GM23338 (cell line): ENCODE measurements around the gene CYP3A4. TPM values are rescaled to one million over a fixed set of nuclear protein-coding genes. Genes with fewer than 3 reads are reported as not detected.
A peak's percentile ranks its signal among the peaks of the same experiment; 100 is the strongest.

Source experiments
- ATAC-seq: fragments of 200-7000 bp; cut with Tn5 transposase; 3 replicates; pipeline ENCODE4 v1.9.1; 2020
- DNase-seq: peaks from one replicate; pipeline ENCODE4 v3.0.0-alpha.2; 2015; ENCODE audit warnings: low spot score
- H2AFZ ChIP-seq: fragments of 200-600 bp; sonication (generic); 2 replicates; pipeline ENCODE4 v1.8.0; 2016; ENCODE audit warnings: antibody characterized with exemption, mild to moderate bottlenecking, moderate library complexity
- H3F3A ChIP-seq: fragments of 200-600 bp; sonication (generic); replicated peaks from 2 replicates; pipeline ENCODE4 v1.8.0; 2017; ENCODE audit warnings: antibody characterized with exemption, mixed run types, low read depth
- H3K27ac ChIP-seq: fragments of 200-600 bp; sonication (generic); 2 replicates; pipeline ENCODE4 v1.6.1; 2016; ENCODE audit warnings: low read depth
- H3K27me3 ChIP-seq: fragments of 200-600 bp; sonication (generic); 2 replicates; pipeline ENCODE4 v1.8.0; 2016; ENCODE audit warnings: mild to moderate bottlenecking, mixed run types, moderate library complexity; ENCODE audit not compliant: insufficient read depth
- H3K36me3 ChIP-seq: fragments of 200-600 bp; sonication (generic); 2 replicates; pipeline ENCODE4 v1.8.0; 2016; ENCODE audit warnings: mild to moderate bottlenecking; ENCODE audit not compliant: insufficient read depth
- H3K4me1 ChIP-seq: fragments of 200-600 bp; sonication (generic); 2 replicates; pipeline ENCODE4 v1.8.0; 2016; ENCODE audit warnings: mild to moderate bottlenecking, moderate library complexity; ENCODE audit not compliant: insufficient read depth
- H3K4me2 ChIP-seq: fragments of 200-600 bp; sonication (generic); 2 replicates; pipeline ENCODE4 v1.7.1; 2017; ENCODE audit warnings: mixed run types
- H3K4me3 ChIP-seq: fragments of 200-600 bp; sonication (generic); 2 replicates; pipeline ENCODE4 v1.6.1; 2016; ENCODE audit warnings: mixed run types
- H3K79me2 ChIP-seq: fragments of 200-600 bp; sonication (generic); replicated peaks from 2 replicates; pipeline ENCODE4 v1.8.0; 2017; ENCODE audit warnings: mild to moderate bottlenecking; ENCODE audit not compliant: insufficient read depth
- H3K9me2 ChIP-seq: fragments of 200-600 bp; sonication (generic); 2 replicates; pipeline ENCODE4 v1.8.0; 2017; ENCODE audit not compliant: insufficient read depth
- H4K20me1 ChIP-seq: fragments of 200-600 bp; sonication (generic); replicated peaks from 2 replicates; pipeline ENCODE4 v1.8.0; 2017; ENCODE audit warnings: mild to moderate bottlenecking; ENCODE audit not compliant: insufficient read depth
- H3K27ac Mint-ChIP-seq: 2 replicates; pipeline ENCODE4 v1.8.0; 2020; ENCODE audit warnings: inconsistent platforms, mild to moderate bottlenecking, moderate library complexity, mixed read lengths
- H3K27me3 Mint-ChIP-seq: 3 replicates; pipeline ENCODE4 v1.8.0; 2022; ENCODE audit warnings: low read depth, mild to moderate bottlenecking, moderate library complexity, mixed read lengths, inconsistent platforms; ENCODE audit not compliant: insufficient read depth, poor library complexity
- H3K36me3 Mint-ChIP-seq: 3 replicates; pipeline ENCODE4 v1.8.0; 2021; ENCODE audit warnings: low read depth, mild to moderate bottlenecking, inconsistent platforms, moderate library complexity, mixed read lengths
- H3K4me1 Mint-ChIP-seq: 3 replicates; pipeline ENCODE4 v1.8.0; 2020; ENCODE audit warnings: mild to moderate bottlenecking, inconsistent platforms, mixed read lengths
- H3K4me3 Mint-ChIP-seq: 3 replicates; pipeline ENCODE4 v1.8.0; 2021; ENCODE audit warnings: moderate library complexity, mild to moderate bottlenecking, inconsistent platforms, mixed read lengths
- H3K9me3 Mint-ChIP-seq: 3 replicates; pipeline ENCODE4 v1.8.0; 2020; ENCODE audit warnings: moderate library complexity, mild to moderate bottlenecking, inconsistent platforms, mixed read lengths
- CREB1 ChIP-seq: fragments of 250-450 bp; sonication (Bioruptor Pico); IDR thresholded peaks from 2 replicates; pipeline ENCODE4 v1.5.0; 2020; ENCODE audit warnings: low read depth, mild to moderate bottlenecking, moderate library complexity
- EZH2 ChIP-seq: fragments of 200-600 bp; sonication (generic); IDR thresholded peaks from one replicate; pipeline ENCODE4 v1.8.0; 2017; ENCODE audit warnings: antibody characterized with exemption, mild to moderate bottlenecking, low read depth; ENCODE audit not compliant: unreplicated experiment
- EZH2phosphoT487 ChIP-seq: fragments of 200-600 bp; sonication (generic); IDR thresholded peaks from one replicate; pipeline ENCODE4 v1.8.1; 2018; ENCODE audit warnings: antibody characterized with exemption; ENCODE audit not compliant: unreplicated experiment
- JUNB ChIP-seq: IDR thresholded peaks from one replicate; pipeline ENCODE4 v1.6.1; 2016; ENCODE audit warnings: antibody characterized with exemption; ENCODE audit not compliant: unreplicated experiment
- NANOG ChIP-seq: IDR thresholded peaks from 2 replicates; pipeline ENCODE4 v1.6.1; 2016; ENCODE audit warnings: antibody characterized with exemption, borderline replicate concordance
- POLR2AphosphoS5 ChIP-seq: IDR thresholded peaks from 2 replicates; pipeline ENCODE4 v1.6.1; 2016; ENCODE audit warnings: antibody characterized with exemption, low read depth
- STAT1 ChIP-seq: IDR thresholded peaks from one replicate; pipeline ENCODE4 v1.6.1; 2016; ENCODE audit warnings: antibody characterized with exemption; ENCODE audit not compliant: unreplicated experiment
- ZNF114 ChIP-seq: fragments of 250-450 bp; sonication (Bioruptor Pico); IDR thresholded peaks from 2 replicates; pipeline ENCODE4 v1.5.0; 2020; ENCODE audit warnings: mild to moderate bottlenecking, moderate library complexity
- ZNF331 ChIP-seq: fragments of 250-450 bp; sonication (Bioruptor Pico); IDR thresholded peaks from 2 replicates; pipeline ENCODE4 v1.5.0; 2020; ENCODE audit warnings: low read depth, mild to moderate bottlenecking, moderate library complexity
- polyA plus RNA-seq: library from polyadenylated mRNA; unstranded; fragments of >200 nt; fragmentation: Nextera tagmentation; extraction: Ambion mirVana; gene quantifications from 2 replicates; pipeline ENCODE4 v1.2.1, GENCODE V29; 2016
- total RNA-seq: library from RNA; depleted of rRNA; stranded (reverse); fragments of >200 nt; shearing (Covaris generic); gene quantifications from 2 replicates; pipeline ENCODE4 v1.2.3, GENCODE V29; 2014
- TF ChIP-seq, protein P1 (sequence below): IDR thresholded peaks from one replicate; pipeline ENCODE4 v1.6.1; 2018; ENCODE audit warnings: antibody characterized with exemption; ENCODE audit not compliant: unreplicated experiment
- TF ChIP-seq, protein P2 (sequence below): fragments of 250-450 bp; sonication (Bioruptor Pico); IDR thresholded peaks from 2 replicates; pipeline ENCODE4 v1.5.0; 2020; ENCODE audit warnings: mild to moderate bottlenecking, moderate library complexity

CYP3A4 gene
- total and polyA plus RNA-seq, 2 experiments from 2014 or later = not detected

DNA sequence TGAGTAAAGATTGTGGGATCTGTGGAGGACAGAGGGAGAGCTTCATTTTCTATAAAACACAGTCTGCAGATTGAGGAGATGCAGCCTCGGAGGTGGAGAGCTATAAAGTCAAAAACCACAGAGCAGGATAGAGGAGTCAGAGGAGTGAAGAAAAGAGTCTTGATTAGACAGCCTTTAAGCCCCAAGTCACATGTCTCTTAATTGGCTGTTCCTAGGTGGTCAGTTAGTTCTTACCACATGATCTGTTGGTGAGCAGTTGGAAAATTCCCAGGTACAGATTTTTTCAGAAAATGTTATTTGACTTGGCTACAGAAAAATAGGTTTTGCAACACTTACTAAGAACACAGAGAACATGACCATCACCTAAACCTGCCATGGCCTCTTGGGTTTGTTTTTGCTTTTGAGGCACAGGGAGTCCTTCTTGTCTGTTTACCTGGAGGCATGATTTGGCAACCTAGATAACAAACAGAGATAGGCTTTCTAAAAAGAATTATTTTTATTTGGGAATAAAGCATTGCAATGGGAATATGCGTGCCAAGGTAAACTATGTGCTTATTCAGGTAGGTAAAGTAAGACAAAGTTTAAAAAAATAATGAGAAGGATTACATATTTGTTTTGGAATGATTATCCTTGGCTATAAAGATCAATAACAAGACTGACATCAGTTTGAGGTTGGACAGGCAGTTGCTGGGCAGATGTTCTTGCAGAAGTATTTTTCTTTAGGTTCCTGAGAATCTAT, 43.2 kb upstream of the CYP3A4 start:
- H3K4me1 ChIP-seq = no peaks in the 10 kb centered on the region
- H3K27ac ChIP-seq = no peak overlapping the region
- H3K79me2 ChIP-seq = no peaks in the 10 kb centered on the region
- no peak overlapping the region for H3K4me2 ChIP-seq
- H2AFZ ChIP-seq = 0 out of 2 replicates have a peak overlapping the region, but pooled peaks have one; percentile 7
- H3K9me2 ChIP-seq = no peaks in the 10 kb centered on the region; the same call in 1 of the 2 replicates
- no peaks in the 10 kb centered on the region for H3K36me3 Mint-ChIP-seq
- no peaks in the 10 kb centered on the region for H3K4me1 Mint-ChIP-seq
- DNase-seq = no peak
- no peaks in the 10 kb centered on the region for H3K27me3 Mint-ChIP-seq
- H4K20me1 ChIP-seq = no peaks in the 10 kb centered on the region
- H3K27me3 ChIP-seq = no peaks in the 10 kb centered on the region
- ATAC-seq = no peak
- no peak overlapping the region for H3K27ac Mint-ChIP-seq
- no peaks in the 10 kb centered on the region for H3K9me3 Mint-ChIP-seq
- TF ChIP-seq, protein P1, sequence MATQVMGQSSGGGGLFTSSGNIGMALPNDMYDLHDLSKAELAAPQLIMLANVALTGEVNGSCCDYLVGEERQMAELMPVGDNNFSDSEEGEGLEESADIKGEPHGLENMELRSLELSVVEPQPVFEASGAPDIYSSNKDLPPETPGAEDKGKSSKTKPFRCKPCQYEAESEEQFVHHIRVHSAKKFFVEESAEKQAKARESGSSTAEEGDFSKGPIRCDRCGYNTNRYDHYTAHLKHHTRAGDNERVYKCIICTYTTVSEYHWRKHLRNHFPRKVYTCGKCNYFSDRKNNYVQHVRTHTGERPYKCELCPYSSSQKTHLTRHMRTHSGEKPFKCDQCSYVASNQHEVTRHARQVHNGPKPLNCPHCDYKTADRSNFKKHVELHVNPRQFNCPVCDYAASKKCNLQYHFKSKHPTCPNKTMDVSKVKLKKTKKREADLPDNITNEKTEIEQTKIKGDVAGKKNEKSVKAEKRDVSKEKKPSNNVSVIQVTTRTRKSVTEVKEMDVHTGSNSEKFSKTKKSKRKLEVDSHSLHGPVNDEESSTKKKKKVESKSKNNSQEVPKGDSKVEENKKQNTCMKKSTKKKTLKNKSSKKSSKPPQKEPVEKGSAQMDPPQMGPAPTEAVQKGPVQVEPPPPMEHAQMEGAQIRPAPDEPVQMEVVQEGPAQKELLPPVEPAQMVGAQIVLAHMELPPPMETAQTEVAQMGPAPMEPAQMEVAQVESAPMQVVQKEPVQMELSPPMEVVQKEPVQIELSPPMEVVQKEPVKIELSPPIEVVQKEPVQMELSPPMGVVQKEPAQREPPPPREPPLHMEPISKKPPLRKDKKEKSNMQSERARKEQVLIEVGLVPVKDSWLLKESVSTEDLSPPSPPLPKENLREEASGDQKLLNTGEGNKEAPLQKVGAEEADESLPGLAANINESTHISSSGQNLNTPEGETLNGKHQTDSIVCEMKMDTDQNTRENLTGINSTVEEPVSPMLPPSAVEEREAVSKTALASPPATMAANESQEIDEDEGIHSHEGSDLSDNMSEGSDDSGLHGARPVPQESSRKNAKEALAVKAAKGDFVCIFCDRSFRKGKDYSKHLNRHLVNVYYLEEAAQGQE = no peak
- TF ChIP-seq ZNF331 (CRISPR knock-in tag) (no peak), CREB1 (CRISPR knock-in tag) (no peak), POLR2AphosphoS5 (no peak), EZH2phosphoT487 (no peak), ZNF114 (CRISPR knock-in tag) (no peak), JUNB (no peak), NANOG (no peak), STAT1 (no peak), EZH2 (no peak)
- TF ChIP-seq, protein P2, sequence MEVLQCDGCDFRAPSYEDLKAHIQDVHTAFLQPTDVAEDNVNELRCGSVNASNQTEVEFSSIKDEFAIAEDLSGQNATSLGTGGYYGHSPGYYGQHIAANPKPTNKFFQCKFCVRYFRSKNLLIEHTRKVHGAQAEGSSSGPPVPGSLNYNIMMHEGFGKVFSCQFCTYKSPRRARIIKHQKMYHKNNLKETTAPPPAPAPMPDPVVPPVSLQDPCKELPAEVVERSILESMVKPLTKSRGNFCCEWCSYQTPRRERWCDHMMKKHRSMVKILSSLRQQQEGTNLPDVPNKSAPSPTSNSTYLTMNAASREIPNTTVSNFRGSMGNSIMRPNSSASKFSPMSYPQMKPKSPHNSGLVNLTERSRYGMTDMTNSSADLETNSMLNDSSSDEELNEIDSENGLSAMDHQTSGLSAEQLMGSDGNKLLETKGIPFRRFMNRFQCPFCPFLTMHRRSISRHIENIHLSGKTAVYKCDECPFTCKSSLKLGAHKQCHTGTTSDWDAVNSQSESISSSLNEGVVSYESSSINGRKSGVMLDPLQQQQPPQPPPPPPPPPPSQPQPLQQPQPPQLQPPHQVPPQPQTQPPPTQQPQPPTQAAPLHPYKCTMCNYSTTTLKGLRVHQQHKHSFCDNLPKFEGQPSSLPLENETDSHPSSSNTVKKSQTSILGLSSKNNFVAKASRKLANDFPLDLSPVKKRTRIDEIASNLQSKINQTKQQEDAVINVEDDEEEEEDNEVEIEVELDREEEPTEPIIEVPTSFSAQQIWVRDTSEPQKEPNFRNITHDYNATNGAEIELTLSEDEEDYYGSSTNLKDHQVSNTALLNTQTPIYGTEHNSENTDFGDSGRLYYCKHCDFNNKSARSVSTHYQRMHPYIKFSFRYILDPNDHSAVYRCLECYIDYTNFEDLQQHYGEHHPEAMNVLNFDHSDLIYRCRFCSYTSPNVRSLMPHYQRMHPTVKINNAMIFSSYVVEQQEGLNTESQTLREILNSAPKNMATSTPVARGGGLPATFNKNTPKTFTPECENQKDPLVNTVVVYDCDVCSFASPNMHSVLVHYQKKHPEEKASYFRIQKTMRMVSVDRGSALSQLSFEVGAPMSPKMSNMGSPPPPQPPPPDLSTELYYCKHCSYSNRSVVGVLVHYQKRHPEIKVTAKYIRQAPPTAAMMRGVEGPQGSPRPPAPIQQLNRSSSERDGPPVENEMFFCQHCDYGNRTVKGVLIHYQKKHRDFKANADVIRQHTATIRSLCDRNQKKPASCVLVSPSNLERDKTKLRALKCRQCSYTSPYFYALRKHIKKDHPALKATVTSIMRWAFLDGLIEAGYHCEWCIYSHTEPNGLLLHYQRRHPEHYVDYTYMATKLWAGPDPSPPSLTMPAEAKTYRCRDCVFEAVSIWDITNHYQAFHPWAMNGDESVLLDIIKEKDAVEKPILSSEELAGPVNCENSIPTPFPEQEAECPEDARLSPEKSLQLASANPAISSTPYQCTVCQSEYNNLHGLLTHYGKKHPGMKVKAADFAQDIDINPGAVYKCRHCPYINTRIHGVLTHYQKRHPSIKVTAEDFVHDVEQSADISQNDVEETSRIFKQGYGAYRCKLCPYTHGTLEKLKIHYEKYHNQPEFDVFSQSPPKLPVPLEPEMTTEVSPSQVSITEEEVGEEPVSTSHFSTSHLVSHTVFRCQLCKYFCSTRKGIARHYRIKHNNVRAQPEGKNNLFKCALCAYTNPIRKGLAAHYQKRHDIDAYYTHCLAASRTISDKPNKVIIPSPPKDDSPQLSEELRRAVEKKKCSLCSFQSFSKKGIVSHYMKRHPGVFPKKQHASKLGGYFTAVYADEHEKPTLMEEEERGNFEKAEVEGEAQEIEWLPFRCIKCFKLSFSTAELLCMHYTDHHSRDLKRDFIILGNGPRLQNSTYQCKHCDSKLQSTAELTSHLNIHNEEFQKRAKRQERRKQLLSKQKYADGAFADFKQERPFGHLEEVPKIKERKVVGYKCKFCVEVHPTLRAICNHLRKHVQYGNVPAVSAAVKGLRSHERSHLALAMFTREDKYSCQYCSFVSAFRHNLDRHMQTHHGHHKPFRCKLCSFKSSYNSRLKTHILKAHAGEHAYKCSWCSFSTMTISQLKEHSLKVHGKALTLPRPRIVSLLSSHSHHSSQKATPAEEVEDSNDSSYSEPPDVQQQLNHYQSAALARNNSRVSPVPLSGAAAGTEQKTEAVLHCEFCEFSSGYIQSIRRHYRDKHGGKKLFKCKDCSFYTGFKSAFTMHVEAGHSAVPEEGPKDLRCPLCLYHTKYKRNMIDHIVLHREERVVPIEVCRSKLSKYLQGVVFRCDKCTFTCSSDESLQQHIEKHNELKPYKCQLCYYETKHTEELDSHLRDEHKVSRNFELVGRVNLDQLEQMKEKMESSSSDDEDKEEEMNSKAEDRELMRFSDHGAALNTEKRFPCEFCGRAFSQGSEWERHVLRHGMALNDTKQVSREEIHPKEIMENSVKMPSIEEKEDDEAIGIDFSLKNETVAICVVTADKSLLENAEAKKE (CRISPR knock-in tag) = no peak
- H3K4me3 ChIP-seq = no peak overlapping the region
- H3K36me3 ChIP-seq = no peaks in the 10 kb centered on the region
- H3K4me3 Mint-ChIP-seq = no peak overlapping the region
- no peaks in the 10 kb centered on the region for H3F3A ChIP-seq
